ENCODE data around the gene MYO9A. TPM values are rescaled to one million over a fixed set of nuclear protein-coding genes. Genes with fewer than 3 reads are reported as not detected.

Gene MYO9A
- total RNA-seq, 1 experiment from 2014 or later = 21.1 TPM

DNA sequence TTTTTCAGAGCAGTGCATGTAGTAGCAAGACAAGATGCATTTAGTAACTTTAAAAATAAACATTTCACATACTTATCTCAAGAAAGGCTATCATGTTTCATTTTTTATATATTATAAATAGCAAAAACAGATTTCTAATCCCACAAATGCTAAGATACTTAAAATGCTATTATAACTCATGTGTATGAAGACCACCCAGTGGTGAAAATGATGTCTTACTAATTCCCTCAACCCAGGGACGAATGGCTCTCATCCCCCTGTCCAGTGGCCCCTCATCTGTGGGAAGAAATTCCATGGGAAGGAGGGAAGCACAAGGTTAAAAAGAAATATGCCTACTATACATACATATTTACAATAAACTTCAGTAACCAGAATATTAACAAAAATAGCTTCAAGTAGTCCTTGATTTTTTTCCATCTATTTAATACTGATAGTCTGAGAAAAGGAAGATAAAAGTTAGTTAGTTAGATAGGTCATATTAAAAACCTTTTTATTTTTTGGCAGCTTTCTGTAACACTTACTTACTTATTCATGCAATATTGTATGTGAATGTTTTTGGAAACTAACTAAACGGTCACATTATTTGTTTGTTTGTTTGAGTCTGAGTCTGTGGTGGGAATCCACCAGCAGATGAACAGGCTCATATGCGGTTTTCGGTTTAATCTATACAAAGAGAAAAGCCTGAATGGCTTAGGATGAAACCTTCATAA, 292.8 kb downstream of the MYO9A start:
- DNase-seq (ENCODE audit: low spot score) = no peak
- in situ Hi-C loops (cut with HindIII; ENCODE audit: low sequenced_read_pairs) = no loop called here

- in situ Hi-C loops (cut with HindIII; ENCODE audit: low sequenced_read_pairs) = no loop called here
- no peak for DNase-seq (ENCODE audit: low spot score)
Measured at GRCh38 chr15:71823801-71824200, 294.1 kb downstream of the MYO9A start.

- DNase-seq (ENCODE audit: low spot score) = no peak
- in situ Hi-C loops (cut with HindIII; ENCODE audit: low sequenced_read_pairs) = no loop called here
Measured at GRCh38 chr15:71822890-71823630, 294.9 kb downstream of the MYO9A start.

DNA sequence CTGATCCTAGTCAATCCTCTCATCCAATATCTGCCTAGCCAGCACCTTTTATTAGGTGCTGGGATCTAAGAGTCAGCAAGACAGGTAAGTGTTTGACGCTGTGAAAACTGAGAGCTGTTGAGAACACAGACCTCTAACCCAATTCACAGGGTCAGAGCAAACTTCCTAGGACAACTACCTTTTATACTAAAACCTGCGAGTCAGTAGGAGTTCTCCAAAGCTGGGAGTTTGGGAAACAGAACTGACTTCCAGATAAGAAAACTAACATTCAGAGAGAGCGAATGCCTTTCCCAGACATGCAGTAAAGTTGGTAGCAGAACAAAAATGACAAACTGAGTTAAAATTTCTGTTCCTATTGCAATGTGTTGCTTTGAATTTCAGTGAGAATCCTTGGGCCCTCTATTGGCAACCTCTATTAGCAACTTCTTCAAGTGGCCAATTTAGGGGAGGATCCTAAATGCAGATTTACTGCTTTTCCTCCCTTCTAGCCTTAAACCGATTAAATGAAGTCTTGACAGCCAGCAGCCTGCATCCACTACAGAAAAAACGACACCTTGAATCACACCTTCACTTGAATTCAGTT, 296.3 kb downstream of the MYO9A start:
- no peak for DNase-seq (ENCODE audit: low spot score)
- in situ Hi-C loops (cut with HindIII; ENCODE audit: low sequenced_read_pairs) = no loop called here

DNA sequence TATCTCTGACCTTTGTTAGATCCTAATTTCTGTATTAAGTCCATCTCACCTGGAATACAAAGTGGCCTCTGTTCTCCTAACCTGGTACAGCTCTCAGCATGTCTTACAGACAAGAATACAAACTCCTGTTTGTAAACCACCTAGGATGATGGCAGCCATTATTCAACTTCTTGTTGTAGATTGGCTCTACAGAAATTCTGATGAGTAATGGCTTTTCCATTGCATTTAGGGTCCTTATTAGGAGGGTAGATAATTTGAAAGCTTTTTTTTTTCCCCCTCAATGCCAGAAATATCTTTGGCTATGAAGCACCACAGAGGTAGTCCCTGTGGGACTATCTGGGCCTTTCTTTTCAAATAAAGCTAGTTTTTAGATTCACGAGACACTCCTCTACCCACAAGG, 297.8 kb downstream of the MYO9A start:
- in situ Hi-C loops (cut with HindIII; ENCODE audit: low sequenced_read_pairs) = no loop called here
- no peak for DNase-seq (ENCODE audit: low spot score)

GRCh38 chr15:71817351-71817750, 300.6 kb downstream of the MYO9A start:
- no peak for DNase-seq (ENCODE audit: low spot score)
- in situ Hi-C loops (cut with HindIII; ENCODE audit: low sequenced_read_pairs) = no loop called here

- DNase-seq (ENCODE audit: low spot score) = no peak
- in situ Hi-C loops (cut with HindIII; ENCODE audit: low sequenced_read_pairs) = no loop called here
Measured at GRCh38 chr15:71815301-71815700, 302.6 kb downstream of the MYO9A start.

DNA sequence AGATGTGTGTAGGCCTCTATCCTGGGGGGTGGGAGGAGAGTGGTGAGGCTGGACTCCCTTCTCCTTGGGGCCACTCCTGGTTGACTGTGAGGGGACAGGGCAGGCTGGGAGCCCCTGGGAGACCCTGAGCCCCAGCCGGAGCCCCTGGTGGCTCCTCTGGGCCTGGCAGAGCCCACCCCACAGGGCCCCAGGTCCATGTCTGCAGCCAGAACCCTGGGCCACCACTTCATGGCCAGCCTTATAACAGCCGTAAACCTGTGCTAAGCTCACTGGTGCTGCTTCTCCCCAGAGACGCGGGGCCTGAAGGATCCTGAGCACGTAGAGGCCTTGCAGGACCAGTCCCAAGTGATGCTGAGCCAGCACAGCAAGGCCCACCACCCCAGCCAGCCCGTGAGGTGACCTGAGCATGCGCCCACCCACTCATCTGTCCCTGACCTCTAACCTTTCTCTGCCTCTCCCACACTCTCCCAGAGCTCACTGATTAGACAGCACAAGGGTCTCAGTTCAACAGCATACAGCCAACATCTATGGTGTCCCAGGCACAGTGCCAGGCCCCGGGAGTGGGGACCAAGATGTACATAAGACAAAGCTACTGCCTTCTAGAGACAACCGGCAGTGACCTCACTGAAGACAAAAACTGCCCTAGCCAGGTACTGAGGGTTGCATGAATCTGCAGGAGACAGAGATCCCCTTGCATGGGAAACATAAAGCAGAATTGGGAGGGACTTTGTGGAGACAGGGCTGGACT, 304.1 kb downstream of the MYO9A start:
- no peak for DNase-seq (ENCODE audit: low spot score)
- in situ Hi-C loops (cut with HindIII; ENCODE audit: low sequenced_read_pairs) = no loop called here

GRCh38 chr15:71812966-71813722, 304.8 kb downstream of the MYO9A start:
- no peak for DNase-seq (ENCODE audit: low spot score)
- in situ Hi-C loops (cut with HindIII; ENCODE audit: low sequenced_read_pairs) = no loop called here

DNA sequence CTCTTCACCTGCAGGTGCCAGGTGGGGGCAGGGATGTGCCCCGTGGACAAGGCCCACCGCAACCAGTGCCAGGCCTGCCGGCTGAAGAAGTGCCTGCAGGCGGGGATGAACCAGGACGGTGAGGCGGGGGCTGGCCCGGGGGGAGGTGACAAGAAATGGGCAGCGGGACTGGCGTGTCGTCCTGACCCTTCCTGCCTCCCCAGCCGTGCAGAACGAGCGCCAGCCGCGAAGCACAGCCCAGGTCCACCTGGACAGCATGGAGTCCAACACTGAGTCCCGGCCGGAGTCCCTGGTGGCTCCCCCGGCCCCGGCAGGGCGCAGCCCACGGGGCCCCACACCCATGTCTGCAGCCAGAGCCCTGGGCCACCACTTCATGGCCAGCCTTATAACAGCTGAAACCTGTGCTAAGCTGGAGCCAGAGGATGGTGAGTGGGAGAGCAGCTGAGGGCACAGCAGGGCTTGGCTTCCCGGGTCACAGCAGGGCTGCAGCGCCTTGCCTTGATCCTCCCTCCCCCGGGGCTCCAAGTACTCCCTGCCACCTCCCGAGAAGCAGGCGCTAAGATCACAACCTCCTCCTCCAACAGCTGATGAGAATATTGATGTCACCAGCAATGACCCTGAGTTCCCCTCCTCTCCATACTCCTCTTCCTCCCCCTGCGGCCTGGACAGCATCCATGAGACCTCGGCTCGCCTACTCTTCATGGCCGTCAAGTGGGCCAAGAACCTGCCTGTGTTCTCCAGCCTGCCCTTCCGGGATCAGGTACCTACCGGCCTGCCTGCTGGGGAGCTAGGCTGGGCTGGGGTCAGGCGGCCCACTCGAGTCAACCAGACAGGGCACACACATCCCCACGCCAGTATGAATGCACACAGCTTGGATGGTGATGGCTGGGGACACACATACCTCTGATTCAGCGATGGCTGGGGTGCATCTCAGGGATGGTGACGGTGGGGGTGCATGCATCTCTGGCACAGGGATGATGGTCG, 305.9 kb downstream of the MYO9A start:
- DNase-seq (ENCODE audit: low spot score) = no peak
- in situ Hi-C loops (cut with HindIII; ENCODE audit: low sequenced_read_pairs) = no loop called here

GRCh38 chr15:71811036-71811736, 306.8 kb downstream of the MYO9A start:
- in situ Hi-C loops (cut with HindIII; ENCODE audit: low sequenced_read_pairs) = no loop called here

DNA sequence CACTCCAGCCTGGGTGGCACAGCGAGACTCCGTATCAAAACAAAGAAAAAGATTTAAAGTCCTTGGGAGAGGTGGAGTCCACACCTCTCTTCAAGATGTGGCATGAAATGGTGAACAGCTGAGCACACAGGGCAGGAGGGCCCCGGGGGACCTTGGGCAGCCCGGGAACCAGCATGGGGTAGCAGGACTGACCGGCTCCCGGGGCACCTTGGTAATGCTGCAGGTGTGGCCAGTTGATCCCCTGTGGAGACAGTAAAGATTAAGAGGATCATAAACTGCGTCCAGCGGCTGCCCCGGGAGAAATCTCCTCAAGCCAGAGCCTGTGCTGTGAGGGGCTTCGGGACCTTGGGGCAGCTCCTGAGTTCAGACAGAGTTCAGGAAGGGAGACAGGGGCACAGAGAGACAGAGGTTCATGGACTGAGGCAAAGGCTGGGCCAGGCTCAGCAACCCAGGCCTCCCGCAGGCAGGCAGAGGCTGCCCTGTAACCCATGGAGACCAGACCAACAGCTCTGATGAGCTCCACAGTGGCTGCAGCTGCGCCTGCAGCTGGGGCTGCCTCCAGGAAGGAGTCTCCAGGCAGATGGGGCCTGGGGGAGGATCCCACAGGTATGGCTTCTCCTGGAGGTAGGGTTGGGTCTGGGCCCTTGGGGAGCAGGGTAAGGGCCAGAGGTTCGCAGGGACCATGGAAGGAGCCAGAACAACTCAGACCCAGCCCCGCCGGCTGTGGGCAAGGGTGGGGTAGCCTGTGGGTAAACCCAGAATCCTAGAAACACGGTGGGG, 307.5 kb downstream of the MYO9A start, which contains the start of gene NR2E3:
Gene NR2E3, plus strand, starts transcription at position 299 of the 780 bp plus-strand sequence. Its CDS starts 190 bp downstream, at position 489.
- DNase-seq (ENCODE audit: low spot score) = no peak
- in situ Hi-C loops (cut with HindIII; ENCODE audit: low sequenced_read_pairs) = no loop called here

More at GRCh38 chr15:71811036-71811736, 306.8 kb downstream of the MYO9A start:
- DNase-seq (ENCODE audit: low spot score) = no peak

GRCh38 chr15:71809346-71809745, 308.6 kb downstream of the MYO9A start:
- in situ Hi-C loops (cut with HindIII; ENCODE audit: low sequenced_read_pairs) = no loop called here
- no peak for DNase-seq (ENCODE audit: low spot score)

- DNase-seq (ENCODE audit: low spot score) = no peak
- in situ Hi-C loops (cut with HindIII; ENCODE audit: low sequenced_read_pairs) = no loop called here
Measured at GRCh38 chr15:71808311-71809020, 309.5 kb downstream of the MYO9A start.

GRCh38 chr15:71807691-71808091, 310.3 kb downstream of the MYO9A start:
- DNase-seq (ENCODE audit: low spot score) = no peak
- in situ Hi-C loops (cut with HindIII; ENCODE audit: low sequenced_read_pairs) = no loop called here

DNA sequence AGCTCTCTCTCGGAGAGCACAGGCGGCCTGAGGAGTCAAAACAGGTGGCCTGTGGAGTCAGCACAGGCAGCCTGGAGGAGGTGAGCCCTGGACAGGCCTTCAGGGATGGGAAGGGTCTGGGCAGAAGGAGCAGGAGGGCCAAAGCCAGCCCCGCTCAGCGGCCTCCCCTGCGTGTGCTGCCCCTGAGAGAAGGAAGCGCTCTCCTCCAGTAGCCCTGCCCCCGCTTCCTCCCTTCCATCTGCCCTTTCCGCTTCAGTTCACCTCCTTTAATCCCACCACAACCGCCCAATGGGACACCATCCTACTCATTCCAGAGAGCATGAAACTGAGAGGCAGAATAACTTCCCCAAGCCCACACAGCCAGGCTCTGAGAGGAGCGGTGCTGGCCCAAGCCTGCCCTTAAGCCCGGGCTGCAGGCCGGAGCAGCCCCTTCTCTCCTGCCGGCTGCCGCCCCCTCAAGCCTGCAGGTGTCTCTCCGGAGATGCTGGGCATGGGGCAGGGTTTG, 310.8 kb downstream of the MYO9A start:
- in situ Hi-C loops (cut with HindIII; ENCODE audit: low sequenced_read_pairs) = no loop called here
- DNase-seq (ENCODE audit: low spot score) = no peak
